Activated CD8-positive, alpha-beta memory T cell treated with anti-CD3 and anti-CD28 coated beads for 36 hours (primary cell): Measurements from ENCODE around the gene CFAP299. TPM values are rescaled to one million over a fixed set of nuclear protein-coding genes. Genes with fewer than 3 reads are reported as not detected.

Source experiments
- CTCF ChIA-PET: fragments of 350-600 bp; sonication (Branson Sonifier 250); formaldehyde crosslinking; loops from one replicate; lab custom pipeline; 2021; ENCODE audit warnings: antibody characterized with exemption; lab: Charles Lee
- POLR2A ChIA-PET: fragments of 350-600 bp; sonication (Branson Sonifier 250); formaldehyde crosslinking; loops from one replicate; lab custom pipeline; 2021; ENCODE audit warnings: antibody characterized with exemption; lab: Charles Lee
- total RNA-seq, 2 experiments: library from RNA; stranded (reverse); gene quantifications; one replicate each; pipeline ENCODE4 v1.2.3, GENCODE V29; 2021

Gene CFAP299
- total RNA-seq, 2 experiments from 2014 or later = not detected

- ChIA-PET CTCF (no interaction called here), POLR2A (no interaction called here)
Observed at GRCh38 chr4:80926891-80927290, 591.4 kb downstream of the CFAP299 start.

GRCh38 chr4:80927420-80927819 lies 591.9 kb downstream of the CFAP299 start:
- ChIA-PET POLR2A (no interaction called here), CTCF (no interaction called here)

DNA sequence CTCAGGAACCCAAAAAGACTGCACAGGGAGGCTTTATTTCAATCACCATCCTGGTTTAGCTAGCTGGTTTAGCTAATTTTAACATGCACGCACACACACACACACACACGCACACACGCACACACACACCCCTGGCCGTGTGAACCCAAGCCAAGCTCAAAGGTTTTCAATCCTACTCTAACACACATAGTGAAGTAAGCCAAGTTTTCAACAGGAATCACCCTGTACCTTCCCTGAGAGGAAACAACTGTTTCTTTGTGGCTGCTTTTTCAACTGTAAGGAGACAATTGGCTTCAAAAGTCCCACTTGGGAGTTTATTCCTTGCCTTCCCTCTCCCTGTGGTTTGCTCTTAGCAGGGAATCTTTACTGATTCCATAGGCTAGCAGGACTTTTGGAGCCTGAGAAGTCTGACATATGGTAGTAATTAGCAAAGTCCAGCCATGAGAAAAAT lies 596.1 kb downstream of the CFAP299 start:
- ChIA-PET POLR2A (no interaction called here), CTCF (no interaction called here)

GRCh38 chr4:80948141-80948540 lies 612.6 kb downstream of the CFAP299 start:
- POLR2A ChIA-PET = no interaction called here
- CTCF ChIA-PET = no interaction called here

DNA sequence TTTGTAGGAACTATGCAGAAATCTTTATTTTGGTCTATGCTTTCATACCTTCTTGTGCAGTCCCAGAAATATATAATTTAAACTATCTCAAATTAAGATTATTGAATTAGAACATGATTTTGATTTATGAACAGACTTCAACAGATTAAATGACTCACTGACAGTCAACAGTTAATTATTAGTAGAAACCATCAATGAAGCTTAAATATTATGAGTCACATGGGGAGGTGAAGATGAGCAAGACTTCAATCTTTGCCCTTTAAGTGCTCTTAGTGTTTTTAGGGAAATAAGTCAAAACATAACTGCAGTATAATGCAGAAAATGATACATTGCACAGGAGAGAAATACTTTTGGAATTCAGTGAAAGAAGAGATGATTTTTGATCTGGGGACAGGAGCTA lies 613.5 kb downstream of the CFAP299 start:
- ChIA-PET POLR2A (no interaction called here), CTCF (no interaction called here)

- ChIA-PET CTCF (no interaction called here), POLR2A (no interaction called here)
Observed at GRCh38 chr4:80956421-80956820, 620.9 kb downstream of the CFAP299 start.

DNA sequence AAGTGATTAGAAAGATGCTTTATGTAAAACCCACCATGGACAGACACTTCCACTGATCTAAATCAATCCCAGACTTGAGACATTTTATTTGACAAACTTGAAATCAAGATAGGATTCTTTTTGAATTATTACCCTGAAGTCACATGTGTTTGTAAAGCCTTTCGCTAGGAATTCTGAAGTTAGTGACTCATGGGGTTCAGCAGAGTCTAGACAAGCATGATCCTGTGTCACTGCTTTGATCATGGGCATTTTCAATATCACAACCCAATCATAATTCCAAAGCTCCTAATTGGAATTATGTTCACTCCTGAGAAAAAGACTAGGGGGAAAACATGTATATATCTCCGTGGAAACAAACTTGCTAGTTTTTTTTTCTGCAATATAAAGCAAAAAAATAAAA lies 627.5 kb downstream of the CFAP299 start:
- ChIA-PET CTCF (no interaction called here), POLR2A (no interaction called here)

GRCh38 chr4:80967346-80967745 lies 631.8 kb downstream of the CFAP299 start:
- CTCF ChIA-PET = no interaction called here
- POLR2A ChIA-PET = no interaction called here

- ChIA-PET POLR2A (no interaction called here), CTCF (no interaction called here)
Observed at GRCh38 chr4:80980239-80980638, 644.7 kb downstream of the CFAP299 start.

GRCh38 chr4:80986011-80986410 lies 650.5 kb downstream of the CFAP299 start:
- ChIA-PET CTCF (no interaction called here), POLR2A (no interaction called here)

DNA sequence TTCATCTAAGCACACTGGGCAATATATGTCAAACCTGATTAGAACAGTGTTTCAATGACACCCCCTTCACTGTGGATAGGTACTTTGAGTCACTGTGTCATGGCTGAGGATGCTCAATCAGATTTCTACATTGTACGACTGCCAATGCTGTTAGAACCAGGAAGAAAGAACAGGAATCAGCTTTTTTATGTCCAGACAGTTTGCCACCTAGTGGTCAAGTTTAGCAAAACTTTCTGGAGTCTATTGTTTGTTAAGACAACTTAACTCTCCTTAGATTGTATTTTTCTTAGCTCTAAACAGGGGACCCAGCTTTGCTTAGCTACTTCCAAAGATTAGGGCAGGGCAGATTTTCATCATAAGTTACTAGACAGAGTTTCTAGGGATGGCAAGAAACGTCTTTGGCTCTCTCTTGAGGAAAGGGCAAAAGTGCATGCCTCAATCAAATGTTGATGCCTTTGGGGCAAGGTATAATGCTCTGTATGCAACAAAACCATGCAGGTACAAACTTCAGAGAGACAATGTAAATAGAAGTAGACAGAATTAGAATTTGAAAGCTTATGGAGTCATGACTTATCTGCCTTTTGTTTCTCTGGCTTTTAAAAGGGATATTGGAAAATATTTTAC lies 654.5 kb downstream of the CFAP299 start:
- ChIA-PET CTCF (interaction anchor here (0.6 to 1.4 kb wide), 3 partner anchors 57 to 626 kb away, joined by 3 to 4 read pairs (median 3); no protein-coding TSS in a partner anchor), POLR2A (no interaction called here)

GRCh38 chr4:80990851-80991250 lies 655.3 kb downstream of the CFAP299 start:
- CTCF ChIA-PET = interaction anchor here (0.6 to 1.4 kb wide), 3 partner anchors 56 to 627 kb away, joined by 3 to 4 read pairs (median 3); no protein-coding TSS in a partner anchor
- POLR2A ChIA-PET = no interaction called here

DNA sequence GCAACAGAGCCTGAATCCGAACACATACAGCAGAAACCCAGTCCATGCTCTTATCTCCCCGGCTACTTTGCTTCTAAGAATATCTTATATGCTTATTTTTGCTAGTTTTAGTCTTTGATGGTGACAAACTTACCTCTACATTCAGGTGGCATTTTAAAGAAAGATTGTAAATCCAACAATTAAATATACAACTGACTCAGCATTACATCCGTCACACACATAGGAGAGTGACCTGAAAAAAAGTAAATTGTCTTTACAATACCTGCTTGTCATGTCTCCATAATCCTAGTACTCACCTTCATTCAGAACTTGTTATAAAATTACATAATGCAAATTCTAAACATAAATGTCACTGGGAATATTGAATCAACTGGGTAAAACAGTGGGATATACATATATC lies 664.4 kb downstream of the CFAP299 start:
- ChIA-PET POLR2A (no interaction called here), CTCF (no interaction called here)

DNA sequence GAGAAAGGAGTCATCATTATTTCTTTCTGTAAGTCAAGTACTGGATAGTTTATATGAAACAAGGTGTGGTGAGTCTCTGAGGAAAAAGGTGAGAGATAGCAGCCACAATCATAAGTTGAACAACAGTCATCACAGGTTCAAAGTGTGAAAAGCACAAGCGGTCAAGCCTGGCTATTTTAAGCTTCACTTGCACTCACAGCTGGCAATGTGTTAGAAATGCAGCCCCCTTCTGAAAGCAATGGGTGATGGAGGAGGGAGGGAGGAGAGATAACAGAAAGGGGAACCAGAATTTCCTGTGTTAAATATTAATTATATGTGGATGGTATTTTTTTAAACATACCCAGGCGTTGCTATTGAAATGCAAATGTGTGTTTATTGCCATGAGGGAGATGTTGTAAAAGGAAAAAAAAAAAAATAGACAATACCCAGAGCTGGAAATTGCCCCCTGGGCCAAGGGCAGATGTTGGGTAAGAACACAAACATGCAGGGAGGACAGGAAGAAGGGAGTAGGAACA lies 668.1 kb downstream of the CFAP299 start:
- ChIA-PET CTCF (no interaction called here), POLR2A (no interaction called here)

- ChIA-PET CTCF (no interaction called here), POLR2A (no interaction called here)
Observed at GRCh38 chr4:81007417-81007816, 671.9 kb downstream of the CFAP299 start.

Other genes starting within 250 kb of the CFAP299 start
- 1 to 10 TPM; 7.1 to 7.2 TPM for gene PRDM8, start 138.2 kb upstream of the CFAP299 start, total RNA-seq
- gene FGF5, start 69.1 kb upstream of the CFAP299 start, total RNA-seq = not detected